HEK293T (cell line): ENCODE results near the gene IL1RL1.

Experiments
- BHLHE40 ChIP-seq: fragments of 450-650 bp; IDR thresholded peaks from 2 replicates; pipeline ENCODE4 v1.6.1; 2016; ENCODE audit warnings: mild to moderate bottlenecking, moderate library complexity, borderline replicate concordance
- ELF4 ChIP-seq: fragments of 450-650 bp; IDR thresholded peaks from 2 replicates; pipeline ENCODE4 v1.6.1; 2017; ENCODE audit warnings: antibody characterized with exemption
- FOXA1 ChIP-seq: fragments of 450-650 bp; IDR thresholded peaks from 2 replicates; pipeline ENCODE4 v1.6.1; 2016; ENCODE audit warnings: mild to moderate bottlenecking
- FOXK2 ChIP-seq: fragments of 450-650 bp; IDR thresholded peaks from 2 replicates; pipeline ENCODE4 v1.6.1; 2016; ENCODE audit warnings: mild to moderate bottlenecking
- PKNOX1 ChIP-seq: fragments of 450-650 bp; IDR thresholded peaks from 2 replicates; pipeline ENCODE4 v1.6.1; 2016
- SP1 ChIP-seq: fragments of 450-650 bp; IDR thresholded peaks from 2 replicates; pipeline ENCODE4 v1.6.1; 2017
- SUZ12 ChIP-seq: fragments of 450-650 bp; IDR thresholded peaks from 2 replicates; pipeline ENCODE4 v1.6.1; 2016; ENCODE audit warnings: mild to moderate bottlenecking
- ZNF384 ChIP-seq: fragments of 450-650 bp; IDR thresholded peaks from 2 replicates; pipeline ENCODE4 v1.6.1; 2016

GRCh38 chr2:102337012-102337411 is 25.6 kb downstream of the IL1RL1 start:
- TF ChIP-seq BHLHE40, result no peak
- TF ChIP-seq SUZ12, result no peak
- TF ChIP-seq ELF4, result no peak
- TF ChIP-seq ZNF384, result no peak
- TF ChIP-seq PKNOX1, result no peak
- no peak for TF ChIP-seq SP1
- no peak for TF ChIP-seq FOXA1
- TF ChIP-seq FOXK2, result no peak
